ENCODE data around the gene SLC44A5.

GRCh38 chr1:75415187-75415586 lies 195.7 kb downstream of the SLC44A5 start:
- TF ChIP-seq PHF8 (IDR thresholded peaks at IDR 0.05; ENCODE audit: borderline replicate concordance, low read depth) (no peak), KDM1A (IDR thresholded peaks at IDR 0.05; ENCODE audit: low read depth) (no peak), EP300 (IDR thresholded peaks at IDR 0.05) (no peak), ZFP36 (IDR thresholded peaks at IDR 0.05; ENCODE audit: borderline replicate concordance, partially characterized antibody) (no peak), POLR2A (IDR thresholded peaks at IDR 0.05; ENCODE audit: low read length) (no peak), GATA3 (IDR thresholded peaks at IDR 0.05; ENCODE audit: borderline replicate concordance) (no peak), BHLHE40 (IDR thresholded peaks at IDR 0.05; ENCODE audit: low read depth, low read length) (no peak), CHD4 (IDR thresholded peaks at IDR 0.05; ENCODE audit: borderline replicate concordance) (no peak), RFX5 (IDR thresholded peaks at IDR 0.05) (no peak), MYC (IDR thresholded peaks at IDR 0.05; ENCODE audit: borderline replicate concordance, low read length) (no peak), MAX (IDR thresholded peaks at IDR 0.05) (no peak), CEBPB (IDR thresholded peaks at IDR 0.05) (no peak)
- TF ChIP-seq, protein P1, sequence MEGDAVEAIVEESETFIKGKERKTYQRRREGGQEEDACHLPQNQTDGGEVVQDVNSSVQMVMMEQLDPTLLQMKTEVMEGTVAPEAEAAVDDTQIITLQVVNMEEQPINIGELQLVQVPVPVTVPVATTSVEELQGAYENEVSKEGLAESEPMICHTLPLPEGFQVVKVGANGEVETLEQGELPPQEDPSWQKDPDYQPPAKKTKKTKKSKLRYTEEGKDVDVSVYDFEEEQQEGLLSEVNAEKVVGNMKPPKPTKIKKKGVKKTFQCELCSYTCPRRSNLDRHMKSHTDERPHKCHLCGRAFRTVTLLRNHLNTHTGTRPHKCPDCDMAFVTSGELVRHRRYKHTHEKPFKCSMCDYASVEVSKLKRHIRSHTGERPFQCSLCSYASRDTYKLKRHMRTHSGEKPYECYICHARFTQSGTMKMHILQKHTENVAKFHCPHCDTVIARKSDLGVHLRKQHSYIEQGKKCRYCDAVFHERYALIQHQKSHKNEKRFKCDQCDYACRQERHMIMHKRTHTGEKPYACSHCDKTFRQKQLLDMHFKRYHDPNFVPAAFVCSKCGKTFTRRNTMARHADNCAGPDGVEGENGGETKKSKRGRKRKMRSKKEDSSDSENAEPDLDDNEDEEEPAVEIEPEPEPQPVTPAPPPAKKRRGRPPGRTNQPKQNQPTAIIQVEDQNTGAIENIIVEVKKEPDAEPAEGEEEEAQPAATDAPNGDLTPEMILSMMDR (IDR thresholded peaks at IDR 0.05), result no peak
- TF ChIP-seq, protein P2, sequence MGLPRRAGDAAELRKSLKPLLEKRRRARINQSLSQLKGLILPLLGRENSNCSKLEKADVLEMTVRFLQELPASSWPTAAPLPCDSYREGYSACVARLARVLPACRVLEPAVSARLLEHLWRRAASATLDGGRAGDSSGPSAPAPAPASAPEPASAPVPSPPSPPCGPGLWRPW (IDR thresholded peaks at IDR 0.05), result no peak
